Loucy (cell line): ENCODE results near the gene LRCH1.

Experiments used
- H2AFZ ChIP-seq: fragments of 200-600 bp; sonication (generic); 2 replicates; pipeline ENCODE4 v1.6.0; 2016; ENCODE audit warnings: antibody characterized with exemption, mild to moderate bottlenecking, low read length, moderate library complexity
- H3F3A ChIP-seq: fragments of 200-600 bp; 2 replicates; pipeline ENCODE4 v1.6.0; 2016; ENCODE audit warnings: antibody characterized with exemption, low read depth, mild to moderate bottlenecking
- H3K27me3 ChIP-seq: fragments of 200-600 bp; sonication (generic); 2 replicates; pipeline ENCODE4 v1.6.1; 2014; ENCODE audit warnings: low read length, mild to moderate bottlenecking; ENCODE audit not compliant: insufficient read depth, poor library complexity, severe bottlenecking
- H3K36me3 ChIP-seq: fragments of 200-600 bp; sonication (generic); 2 replicates; pipeline ENCODE4 v1.6.1; 2016; ENCODE audit warnings: low read length; ENCODE audit not compliant: insufficient read depth
- H3K4me1 ChIP-seq: fragments of 200-600 bp; sonication (generic); 2 replicates; pipeline ENCODE4 v1.5.1; 2014; ENCODE audit warnings: low read length, mild to moderate bottlenecking; ENCODE audit not compliant: insufficient read depth, poor library complexity, severe bottlenecking
- H3K4me2 ChIP-seq: fragments of 200-600 bp; sonication (generic); 2 replicates; pipeline ENCODE4 v1.6.0; 2014; ENCODE audit warnings: antibody characterized with exemption, low read length, low read depth, mild to moderate bottlenecking; ENCODE audit not compliant: poor library complexity, severe bottlenecking
- H3K4me3 ChIP-seq: fragments of 200-600 bp; sonication (generic); 2 replicates; pipeline ENCODE4 v1.5.1; 2014; ENCODE audit warnings: low read length, mild to moderate bottlenecking, mixed read lengths; ENCODE audit not compliant: poor library complexity, severe bottlenecking
- H3K79me2 ChIP-seq: fragments of 200-600 bp; sonication (generic); 2 replicates; pipeline ENCODE4 v1.6.1; 2014; ENCODE audit warnings: low read length; ENCODE audit not compliant: insufficient read depth
- H3K9ac ChIP-seq: fragments of 200-600 bp; sonication (generic); 2 replicates; pipeline ENCODE4 v1.6.0; 2014; ENCODE audit warnings: mild to moderate bottlenecking, low read depth, low read length, moderate library complexity; ENCODE audit not compliant: poor library complexity, severe bottlenecking
- H3K9me2 ChIP-seq: fragments of 200-600 bp; sonication (generic); replicated peaks from 2 replicates; pipeline ENCODE4 v1.6.1; 2016; ENCODE audit warnings: low read depth, low read length, mixed read lengths
- H3K9me3 ChIP-seq: fragments of 200-600 bp; sonication (generic); 2 replicates; pipeline ENCODE4 v1.6.1; 2014; ENCODE audit warnings: mild to moderate bottlenecking, antibody characterized with exemption, low read length, low read depth; ENCODE audit not compliant: insufficient read depth
- H4K20me1 ChIP-seq: fragments of 200-600 bp; sonication (generic); 2 replicates; pipeline ENCODE4 v1.6.0; 2014; ENCODE audit warnings: antibody characterized with exemption, low read length, mild to moderate bottlenecking; ENCODE audit not compliant: insufficient read depth, poor library complexity, severe bottlenecking
- CTCF ChIP-seq: fragments of 200-600 bp; sonication (generic); conservative IDR thresholded peaks from 2 replicates; pipeline ENCODE4 v1.5.1; 2014; ENCODE audit warnings: mild to moderate bottlenecking, antibody characterized with exemption, low read length
- EZH2phosphoT487 ChIP-seq: fragments of 200-600 bp; IDR thresholded peaks from 2 replicates; pipeline ENCODE4 v1.6.1; 2018; ENCODE audit warnings: antibody characterized with exemption, mild to moderate bottlenecking, moderate library complexity, borderline replicate concordance

LRCH1 gene

DNA sequence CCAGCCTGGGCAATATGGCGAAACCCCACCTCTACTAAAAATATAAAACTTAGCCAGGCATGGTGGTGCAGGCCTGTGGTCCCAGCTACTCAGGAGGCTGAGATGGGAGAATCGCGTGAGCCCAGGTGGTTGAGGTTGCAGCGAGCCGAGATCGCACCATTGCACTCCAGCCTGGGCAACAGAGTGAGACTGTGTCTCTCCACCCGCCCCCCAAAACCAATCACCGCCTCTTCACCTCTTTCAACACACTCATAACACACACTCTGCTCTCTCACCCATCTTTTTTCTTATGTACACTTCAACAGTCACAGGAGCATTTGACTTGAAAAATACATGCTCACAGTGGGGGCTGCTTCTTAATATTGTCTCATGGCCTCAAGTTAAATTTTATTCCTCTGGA, 167.2 kb downstream of the LRCH1 start:
- no peak overlapping the region for H3K4me3 ChIP-seq
- no peak overlapping the region for H3K4me2 ChIP-seq
- TF ChIP-seq CTCF (no peak), EZH2phosphoT487 (no peak)
- no peaks in the 10 kb centered on the region for H3K79me2 ChIP-seq
- no peak overlapping the region for H2AFZ ChIP-seq
- H4K20me1 ChIP-seq, result no peaks in the 10 kb centered on the region
- H3K9ac ChIP-seq, result no peak overlapping the region
- no peaks in the 10 kb centered on the region for H3K27me3 ChIP-seq
- no peaks in the 10 kb centered on the region for H3K9me3 ChIP-seq
- H3F3A ChIP-seq, result no peaks in the 10 kb centered on the region
- H3K9me2 ChIP-seq, result no peaks in the 10 kb centered on the region
- peaks cover 6% of the 10 kb centered on the region for H3K4me1 ChIP-seq
- peaks cover 19% of the 10 kb centered on the region for H3K36me3 ChIP-seq

- no peaks in the 10 kb centered on the region for H3K27me3 ChIP-seq
- no peak overlapping the region for H3K4me3 ChIP-seq
- TF ChIP-seq EZH2phosphoT487 (no peak), CTCF (peak; percentile 78)
- no peaks in the 10 kb centered on the region for H4K20me1 ChIP-seq
- peaks cover 9% of the 10 kb centered on the region for H3K4me1 ChIP-seq
- no peak overlapping the region for H3K9ac ChIP-seq
- H2AFZ ChIP-seq, result no peak overlapping the region
- no peaks in the 10 kb centered on the region for H3K79me2 ChIP-seq
- no peaks in the 10 kb centered on the region for H3K9me3 ChIP-seq
- H3F3A ChIP-seq, result no peaks in the 10 kb centered on the region
- H3K4me2 ChIP-seq, result no peak overlapping the region
- no peaks in the 10 kb centered on the region for H3K9me2 ChIP-seq
- peaks cover 24% of the 10 kb centered on the region for H3K36me3 ChIP-seq
Measured at GRCh38 chr13:46721054-46721453, 168.1 kb downstream of the LRCH1 start.

- Histone ChIP-seq H2AFZ (no peak overlapping the region), H3K9me3 (no peaks in the 10 kb centered on the region), H3K9ac (no peak overlapping the region), H4K20me1 (no peaks in the 10 kb centered on the region), H3K27me3 (no peaks in the 10 kb centered on the region), H3K4me3 (no peak overlapping the region), H3K36me3 (peaks cover 51% of the 10 kb centered on the region), H3F3A (no peaks in the 10 kb centered on the region), H3K79me2 (no peaks in the 10 kb centered on the region), H3K9me2 (no peaks in the 10 kb centered on the region), H3K4me2 (peak overlapping the region; percentile 19), H3K4me1 (peaks cover 8% of the 10 kb centered on the region)
- TF ChIP-seq CTCF, result no peak
- no peak for TF ChIP-seq EZH2phosphoT487
Measured at GRCh38 chr13:46726347-46726746, 173.4 kb downstream of the LRCH1 start.
